HCT116 (cell line): ENCODE measurements around the gene PLAAT3. TPM values are rescaled to one million over a fixed set of nuclear protein-coding genes. Genes with fewer than 3 reads are reported as not detected.
"Not testable (repeated sequence)": the region's sequence is repeated elsewhere in the genome, so short reads cannot be mapped to it uniquely, and the experiment has no call there.

ENCODE experiments used
- ATAC-seq: fragments of 200-7000 bp; cut with Tn5 transposase; 2 replicates; pipeline ENCODE4 v1.9.1; 2020; ENCODE audit warnings: mild to moderate bottlenecking, moderate library complexity
- BruUV-seq: library from RNA; stranded (reverse); fragments of 400-500 nt; replicated peaks from 2 replicates; lab custom pipeline; 2021; lab: Mats Ljungman, UMichigan
- CTCF ChIA-PET: fragments of 300-600 bp; sonication (Branson Sonifier 250); formaldehyde crosslinking; loops from one replicate; lab custom pipeline; 2021; ENCODE audit warnings: antibody characterized with exemption; lab: Charles Lee
- POLR2A ChIA-PET: fragments of 300-600, 350-600 bp; sonication (Branson Sonifier 250); formaldehyde crosslinking; loops from one replicate; lab custom pipeline; 2021; ENCODE audit warnings: antibody characterized with exemption; lab: Charles Lee
- RAD21 ChIA-PET, 2 experiments: fragments of 300-600 bp; sonication (Branson Sonifier 250); formaldehyde crosslinking; loops; one replicate each; lab custom pipeline; 2023; ENCODE audit warnings: low total read pairs in 2 of 2; ENCODE audit not compliant: uncharacterized antibody in 2 of 2, unreplicated experiment in 2 of 2, low non-redundant PET in 1 of 2; lab: Charles Lee
- DNase-seq: peaks from one replicate; pipeline ENCODE4 v3.0.0-alpha.2; 2010; ENCODE audit warnings: low read depth, low spot score
- H2AFZ ChIP-seq: fragments of 200-600 bp; shearing (Covaris generic), sonication (generic); 2 replicates; pipeline ENCODE4 v1.6.1; 2017; ENCODE audit warnings: low read depth, mixed run types, mixed read lengths, antibody characterized with exemption, low read length; ENCODE audit not compliant: poor library complexity, severe bottlenecking
- H3K27ac ChIP-seq: 2 replicates; pipeline ENCODE4 v1.5.1; 2012; ENCODE audit warnings: low read depth, low read length
- H3K27me3 ChIP-seq: fragments of 200-600 bp; sonication (generic); 2 replicates; pipeline ENCODE4 v1.6.1; 2016; ENCODE audit warnings: mixed run types, low read length, mixed read lengths; ENCODE audit not compliant: insufficient read depth
- H3K36me3 ChIP-seq, 2 experiments: fragments of 200-500 bp in 1 of 2; fragments of 200-600 bp in 1 of 2; sonication (Bioruptor generic) in 1 of 2; sonication (generic) in 1 of 2; 2 replicates each; pipeline versions ENCODE4 v1.5.1 to v1.6.1; 2014 to 2016; ENCODE audit warnings: low read length in 2 of 2, inconsistent platforms in 1 of 2, mixed read lengths in 1 of 2, mixed run types in 1 of 2; ENCODE audit not compliant: insufficient read depth in 2 of 2, control insufficient read depth in 1 of 2
- H3K4me1 ChIP-seq, 2 experiments: fragments of 200-600 bp in 1 of 2; sonication (generic) in 1 of 2; 2 replicates each; pipeline versions ENCODE4 v1.5.1 to v1.6.1; 2012 to 2017; ENCODE audit warnings: low read length in 2 of 2, inconsistent platforms in 1 of 2, mild to moderate bottlenecking in 1 of 2, mixed read lengths in 1 of 2, mixed run types in 1 of 2, moderate library complexity in 1 of 2; ENCODE audit not compliant: insufficient read depth in 2 of 2, control insufficient read depth in 1 of 2
- H3K4me2 ChIP-seq: fragments of 200-600 bp; sonication (generic); 2 replicates; pipeline ENCODE4 v1.6.1; 2017; ENCODE audit warnings: mixed run types, low read length, mixed read lengths
- H3K4me3 ChIP-seq, 2 experiments: fragments of 200-600 bp in 1 of 2; sonication (generic) in 1 of 2; replicated peaks in 1 of 2; 2 replicates each; pipeline ENCODE4 v1.5.1; 2011 to 2016; ENCODE audit warnings: low read length in 2 of 2, control low read depth in 1 of 2, low read depth in 1 of 2, mild to moderate bottlenecking in 1 of 2, mixed read lengths in 1 of 2, mixed run types in 1 of 2
- H3K79me2 ChIP-seq: fragments of 200-600 bp; sonication (generic); 2 replicates; pipeline ENCODE4 v1.6.1; 2017; ENCODE audit warnings: mild to moderate bottlenecking, mixed run types, low read length, moderate library complexity, mixed read lengths; ENCODE audit not compliant: insufficient read depth
- H3K9ac ChIP-seq: fragments of 200-600 bp; sonication (generic); 2 replicates; pipeline ENCODE4 v1.6.1; 2016; ENCODE audit warnings: low read length, mixed read lengths
- H3K9me2 ChIP-seq: fragments of 200-600 bp; sonication (generic), shearing (Covaris generic); 2 replicates; pipeline ENCODE4 v1.6.1; 2017; ENCODE audit warnings: mixed run types, mild to moderate bottlenecking, moderate library complexity; ENCODE audit not compliant: insufficient read depth
- H3K9me3 ChIP-seq, 2 experiments: fragments of 200-500 bp in 1 of 2; fragments of 200-600 bp in 1 of 2; sonication (Bioruptor generic) in 1 of 2; sonication (generic) in 1 of 2; 2 replicates each; pipeline ENCODE4 v1.6.1; 2014 to 2017; ENCODE audit warnings: low read length in 2 of 2, mixed read lengths in 2 of 2, inconsistent platforms in 1 of 2, low read depth in 1 of 2, mild to moderate bottlenecking in 1 of 2, mixed run types in 1 of 2, moderate library complexity in 1 of 2; ENCODE audit not compliant: control insufficient read depth in 1 of 2, insufficient read depth in 1 of 2
- H4K20me1 ChIP-seq: fragments of 200-600 bp; sonication (generic), shearing (Covaris generic); 2 replicates; pipeline ENCODE4 v1.6.1; 2017; ENCODE audit warnings: mixed run types, mild to moderate bottlenecking, moderate library complexity; ENCODE audit not compliant: insufficient read depth
- CBX3 ChIP-seq: IDR thresholded peaks from 2 replicates; pipeline ENCODE4 v1.6.1; 2012; ENCODE audit warnings: low read depth
- CEBPB ChIP-seq: IDR thresholded peaks from 2 replicates; pipeline ENCODE4 v1.6.1; 2012; ENCODE audit warnings: low read depth
- CTCF ChIP-seq, 3 experiments: fragments of 200-600 bp in 1 of 3; sonication (generic) in 1 of 3; IDR thresholded peaks in 2 of 3; conservative IDR thresholded peaks in 1 of 3; 2 replicates each; pipeline ENCODE4 v1.5.1; 2012 to 2017; ENCODE audit warnings: low read depth in 2 of 3, low read length in 2 of 3, antibody characterized with exemption in 1 of 3, borderline replicate concordance in 1 of 3, control low read depth in 1 of 3, mild to moderate bottlenecking in 1 of 3, mixed read lengths in 1 of 3, mixed run types in 1 of 3, moderate library complexity in 1 of 3; ENCODE audit not compliant: insufficient read depth in 1 of 3
- EZH2 ChIP-seq: fragments of 200-600 bp; sonication (generic); IDR thresholded peaks from 2 replicates; pipeline ENCODE4 v1.6.1; 2017; ENCODE audit warnings: antibody characterized with exemption, mixed run types
- FOSL1 ChIP-seq: IDR thresholded peaks from 2 replicates; pipeline ENCODE4 v1.6.1; 2012; ENCODE audit warnings: low read depth
- POLR2AphosphoS5 ChIP-seq: IDR thresholded peaks from 2 replicates; pipeline ENCODE4 v1.6.1; 2011; ENCODE audit warnings: mild to moderate bottlenecking, low read depth, low read length, moderate library complexity
- RAD21 ChIP-seq: IDR thresholded peaks from 2 replicates; pipeline ENCODE4 v1.6.1; 2012; ENCODE audit warnings: low read depth, mild to moderate bottlenecking
- REST ChIP-seq: IDR thresholded peaks from 2 replicates; pipeline ENCODE4 v1.6.1; 2012; ENCODE audit warnings: low read depth
- SP1 ChIP-seq: IDR thresholded peaks from 2 replicates; pipeline ENCODE4 v1.6.1; 2012; ENCODE audit warnings: low read depth
- ZBTB33 ChIP-seq: IDR thresholded peaks from 2 replicates; pipeline ENCODE4 v1.6.1; 2011; ENCODE audit warnings: mild to moderate bottlenecking, low read length, moderate library complexity; ENCODE audit not compliant: insufficient replicate concordance; ENCODE audit errors: extremely low read depth
- ZNF274 ChIP-seq: fragments of 200-500 bp; sonication (Bioruptor generic); IDR thresholded peaks from 2 replicates; pipeline ENCODE4 v1.6.1; 2014; ENCODE audit warnings: mild to moderate bottlenecking, low read depth, low read length, inconsistent platforms
- intact Hi-C: fragments of 100-400 bp; cut with micrococcal nuclease; formaldehyde crosslinking; loops from 2 replicates; pipeline ENCODE4 v1.10.0; 2022
- total RNA-seq: library from RNA; stranded (reverse); gene quantifications from one replicate; pipeline ENCODE4 v1.2.1, GENCODE V29; 2021; ENCODE audit not compliant: unreplicated experiment

PLAAT3 gene
- total RNA-seq, 1 experiment from 2014 or later, result 31.1 TPM

- ChIA-PET RAD21 (no interaction called here), CTCF (interaction anchor here (1.2 to 1.5 kb wide), 2 partner anchors 10 to 23 kb away, joined by 4 to 6 read pairs; no protein-coding TSS in a partner anchor), POLR2A (no interaction called here)
- Histone ChIP-seq H3K4me2 (peak overlapping the region; percentile 4; the same call in 1 of the 2 replicates), H3K9me2 (no peaks in the 10 kb centered on the region), H3K4me3 (no peak overlapping the region), H3K4me1 (peaks cover 0 to 6% of the 10 kb centered on the region in 2 experiments; a peak in 1 of 4 replicates), H3K9me3 (peaks cover 0 to 4% of the 10 kb centered on the region in 2 experiments; a peak in 1 of 4 replicates), H3K36me3 (0 out of 4 replicates have a peak, but pooled peaks cover 0 to 7% of the 10 kb centered on the region in 2 experiments), H3K9ac (no peak overlapping the region), H3K27me3 (no peaks in the 10 kb centered on the region), H4K20me1 (no peaks in the 10 kb centered on the region), H2AFZ (no peak overlapping the region), H3K27ac (no peak overlapping the region), H3K79me2 (no peaks in the 10 kb centered on the region)
- DNase-seq (no peak), ATAC-seq (no peak)
- TF ChIP-seq ZBTB33 (no peak), EZH2 (no peak), SP1 (no peak), FOSL1 (no peak), ZNF274 (no peak), CEBPB (no peak), CTCF (IDR thresholded peaks at IDR 0.05 in 2 of 3, conservative IDR thresholded peaks at IDR 0.05 in 1 of 3; ENCODE audit: borderline replicate concordance in 1 of 3, insufficient read depth in 1 of 3, low read depth in 2 of 3, low read length in 2 of 3) (no peak), CBX3 (no peak), REST (no peak), RAD21 (no peak), POLR2AphosphoS5 (no peak)
- BruUV-seq, result no TSS peak
- intact Hi-C loops, result no loop called here
Observed at GRCh38 chr11:63583357-63583677, 30.9 kb downstream of the PLAAT3 start.

- H3K4me2 ChIP-seq, POLR2A ChIA-PET, H3K9me2 ChIP-seq, CTCF ChIA-PET, H3K79me2 ChIP-seq, H3K4me1 ChIP-seq, intact Hi-C loops, RAD21 ChIA-PET, H3K9ac ChIP-seq, H3K9me3 ChIP-seq, H4K20me1 ChIP-seq, H3K27ac ChIP-seq, ATAC-seq, DNase-seq, BruUV-seq, H3K4me3 ChIP-seq, H3K36me3 ChIP-seq, H2AFZ ChIP-seq, H3K27me3 ChIP-seq: not testable (repeated sequence)
Observed at GRCh38 chr11:63581224-63581623, 33.0 kb downstream of the PLAAT3 start.
